HG02798 (cell line): Measurements from ENCODE around the gene TMEM256.

Experiments used
- ATAC-seq: cut with Tn5 transposase; IDR thresholded peaks from one replicate; pipeline ENCODE4 v1.9.1; 2021; ENCODE audit warnings: mild to moderate bottlenecking; ENCODE audit not compliant: unreplicated experiment, poor library complexity

Gene TMEM256

DNA sequence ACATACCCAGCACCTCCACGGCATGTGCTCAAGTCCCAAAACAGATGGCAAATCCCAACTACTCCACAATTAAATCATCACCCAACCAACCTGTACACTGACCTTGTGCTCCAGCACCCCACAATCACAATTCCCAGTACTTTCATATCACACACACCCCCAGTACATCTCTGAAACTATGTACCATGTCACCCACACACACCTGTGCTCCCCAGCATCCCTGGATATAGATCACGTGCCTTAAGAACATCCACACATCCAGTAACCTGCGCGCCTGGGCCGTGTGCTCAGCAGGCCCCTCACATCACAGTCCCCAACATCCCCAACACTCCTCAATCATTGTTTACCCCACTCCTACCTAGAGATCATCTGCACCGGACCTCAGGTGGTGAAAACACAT, 5.8 kb upstream of the TMEM256 start:
- no peak for ATAC-seq

DNA sequence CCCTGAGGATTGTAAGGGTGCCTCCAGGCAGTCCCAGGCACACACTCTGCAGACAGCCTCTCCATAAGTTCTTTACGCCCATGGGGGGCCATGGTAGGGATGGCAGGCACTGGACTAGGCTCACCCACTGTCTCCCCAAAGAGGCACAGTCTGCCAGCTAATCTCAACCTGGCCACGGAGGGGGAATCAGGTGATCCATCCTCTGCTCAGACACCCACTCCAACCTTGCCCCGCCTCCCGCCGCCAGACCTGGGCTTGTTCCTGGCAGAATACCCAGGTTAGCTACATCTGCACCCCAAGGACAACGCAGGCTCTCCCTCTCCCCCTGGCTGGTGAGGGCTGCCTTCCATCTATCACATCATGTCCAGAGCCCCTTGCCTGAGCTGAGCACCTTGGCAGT, 5.0 kb upstream of the TMEM256 start:
- ATAC-seq: no peak

DNA sequence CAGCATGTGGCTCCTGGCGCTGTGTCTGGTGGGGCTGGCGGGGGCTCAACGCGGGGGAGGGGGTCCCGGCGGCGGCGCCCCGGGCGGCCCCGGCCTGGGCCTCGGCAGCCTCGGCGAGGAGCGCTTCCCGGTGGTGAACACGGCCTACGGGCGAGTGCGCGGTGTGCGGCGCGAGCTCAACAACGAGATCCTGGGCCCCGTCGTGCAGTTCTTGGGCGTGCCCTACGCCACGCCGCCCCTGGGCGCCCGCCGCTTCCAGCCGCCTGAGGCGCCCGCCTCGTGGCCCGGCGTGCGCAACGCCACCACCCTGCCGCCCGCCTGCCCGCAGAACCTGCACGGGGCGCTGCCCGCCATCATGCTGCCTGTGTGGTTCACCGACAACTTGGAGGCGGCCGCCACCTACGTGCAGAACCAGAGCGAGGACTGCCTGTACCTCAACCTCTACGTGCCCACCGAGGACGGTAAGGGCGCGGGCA, 4.4 kb upstream of the TMEM256 start:
- ATAC-seq: no peak

DNA sequence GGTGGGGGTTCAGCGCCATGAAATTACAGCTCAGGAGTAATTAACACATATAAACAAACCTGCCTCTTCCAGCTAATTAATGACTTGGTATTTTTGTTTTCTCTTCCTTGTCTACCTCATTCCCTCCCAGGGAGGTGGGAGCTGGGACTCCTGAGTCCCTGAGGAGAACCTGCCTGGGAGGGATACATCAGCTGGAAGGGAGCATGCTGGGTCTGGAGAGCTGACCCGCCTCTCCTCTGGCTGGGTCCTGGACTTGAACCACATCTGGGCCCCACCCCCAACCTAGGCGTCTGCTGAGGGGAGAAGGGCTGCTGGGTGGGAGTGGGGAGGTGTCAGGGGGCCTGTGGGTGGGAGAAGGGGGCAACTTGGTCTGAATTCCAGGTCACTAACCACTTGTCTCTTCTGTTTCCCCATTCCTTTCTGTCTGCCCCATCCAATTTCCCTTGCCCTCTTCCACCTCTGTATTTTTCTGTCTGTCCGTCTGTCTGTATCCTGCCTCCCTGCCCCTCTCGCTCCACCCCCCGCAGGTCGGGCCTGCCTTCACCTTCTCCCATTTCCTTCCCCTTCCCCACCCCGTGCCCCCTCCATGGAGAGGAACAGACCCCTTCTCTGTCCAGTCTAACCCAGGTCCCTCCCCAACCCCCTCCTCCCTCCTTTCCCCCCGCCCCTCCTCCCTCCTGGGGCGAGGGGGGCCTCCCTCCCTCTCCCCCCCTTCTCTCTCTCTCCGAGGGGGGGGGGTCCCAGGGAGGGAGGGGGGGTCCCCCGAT, 3.8 kb upstream of the TMEM256 start, which contains the start of gene NLGN2:
TSS of gene NLGN2 (plus strand) at position 361 of the 767 bp plus-strand sequence. CDS start 411 bp downstream, outside the sequence.
- no peak for ATAC-seq

DNA sequence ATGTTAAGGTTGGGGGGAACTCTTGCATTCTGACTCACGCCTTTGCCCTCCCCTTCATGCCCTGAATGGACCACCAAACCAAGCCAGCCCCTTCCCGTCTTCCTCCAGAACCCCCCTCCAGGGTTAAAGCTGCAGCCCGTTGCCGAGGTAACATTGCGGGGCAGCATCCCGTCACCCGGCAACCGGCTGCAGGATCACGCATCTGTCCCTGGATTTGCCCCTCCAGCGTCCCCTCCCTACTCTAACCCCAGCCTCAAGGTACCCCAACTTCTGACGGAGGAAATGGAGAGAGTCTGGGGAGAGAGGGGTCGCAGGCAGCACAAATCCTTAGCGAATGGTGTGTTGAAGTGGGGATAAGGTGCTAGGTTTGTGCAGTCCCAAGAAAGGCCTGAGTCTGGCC, 3.2 kb upstream of the TMEM256 start:
- ATAC-seq: no peak

DNA sequence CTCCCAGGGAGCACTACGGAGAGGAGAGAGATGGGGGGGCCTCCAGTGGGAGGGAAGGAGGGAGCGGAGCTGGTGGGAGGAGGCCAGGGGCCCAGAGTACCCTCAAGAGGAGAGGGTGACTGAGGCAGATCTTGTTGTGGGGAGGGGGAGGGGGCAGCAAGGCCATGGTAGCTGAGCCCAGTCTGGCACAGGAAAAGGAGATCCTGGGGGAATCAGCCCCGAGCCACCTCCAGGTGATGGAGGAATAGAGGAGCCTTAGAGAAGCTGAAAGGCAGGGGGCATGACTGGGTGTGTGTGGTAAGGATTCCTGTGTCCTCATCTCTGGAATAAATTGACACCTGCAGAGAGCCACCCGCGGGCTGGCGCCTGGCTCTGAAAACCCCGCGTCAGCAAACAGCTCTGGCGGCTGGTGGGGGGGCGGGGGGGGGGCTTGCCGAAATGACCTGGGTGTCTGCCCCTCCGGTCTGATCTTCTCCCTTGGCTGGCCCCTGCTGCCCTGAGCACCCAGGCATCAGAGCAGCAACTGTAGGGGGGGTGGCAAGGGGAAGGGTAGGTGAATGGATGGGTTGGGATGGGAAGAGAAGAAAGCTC, 2.4 kb upstream of the TMEM256 start:
- no peak for ATAC-seq

DNA sequence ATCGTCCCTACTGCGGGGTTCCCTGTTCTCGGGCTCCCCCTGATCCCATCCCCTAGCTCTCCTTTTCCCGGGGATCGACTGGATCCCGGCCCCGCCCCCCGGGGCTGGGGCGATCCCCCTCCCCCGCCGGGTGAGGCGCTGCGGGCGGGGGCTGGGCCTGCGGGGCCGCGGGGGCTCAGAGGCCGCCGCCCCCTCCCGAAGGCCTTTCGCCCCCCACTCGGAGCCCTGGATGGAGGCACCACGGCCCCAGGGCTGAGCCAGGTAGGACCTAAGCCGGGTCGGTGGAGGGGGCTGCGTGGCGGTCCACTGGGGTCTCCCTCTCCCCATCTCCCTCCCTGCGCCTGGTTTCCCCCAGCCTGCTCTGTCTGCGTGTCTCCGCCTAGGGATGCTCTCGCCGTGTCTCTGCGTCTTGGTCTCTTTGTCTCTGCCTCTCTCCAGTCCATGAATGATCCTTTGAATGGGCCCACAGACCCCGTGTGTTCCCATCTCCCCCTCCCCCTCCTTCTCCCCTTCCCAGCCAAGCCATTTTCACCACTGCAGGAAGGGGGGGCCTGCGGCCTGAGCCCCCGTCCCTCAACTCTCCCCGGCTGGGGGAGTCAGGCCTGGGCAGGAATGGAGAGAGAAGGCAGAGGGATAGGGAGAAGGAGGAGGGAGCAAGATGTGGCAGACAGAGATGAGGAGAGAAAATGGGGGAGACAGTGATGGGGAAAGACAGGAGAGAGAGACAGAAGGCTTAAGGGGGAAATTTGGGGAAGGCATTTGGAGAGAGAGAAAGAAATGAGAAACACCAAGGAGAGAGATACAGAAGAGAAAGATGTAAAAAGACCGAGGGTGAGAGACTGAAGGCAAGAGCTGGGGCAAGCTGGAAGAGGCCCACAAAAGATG, 1.7 kb upstream of the TMEM256 start:
- ATAC-seq: no peak

DNA sequence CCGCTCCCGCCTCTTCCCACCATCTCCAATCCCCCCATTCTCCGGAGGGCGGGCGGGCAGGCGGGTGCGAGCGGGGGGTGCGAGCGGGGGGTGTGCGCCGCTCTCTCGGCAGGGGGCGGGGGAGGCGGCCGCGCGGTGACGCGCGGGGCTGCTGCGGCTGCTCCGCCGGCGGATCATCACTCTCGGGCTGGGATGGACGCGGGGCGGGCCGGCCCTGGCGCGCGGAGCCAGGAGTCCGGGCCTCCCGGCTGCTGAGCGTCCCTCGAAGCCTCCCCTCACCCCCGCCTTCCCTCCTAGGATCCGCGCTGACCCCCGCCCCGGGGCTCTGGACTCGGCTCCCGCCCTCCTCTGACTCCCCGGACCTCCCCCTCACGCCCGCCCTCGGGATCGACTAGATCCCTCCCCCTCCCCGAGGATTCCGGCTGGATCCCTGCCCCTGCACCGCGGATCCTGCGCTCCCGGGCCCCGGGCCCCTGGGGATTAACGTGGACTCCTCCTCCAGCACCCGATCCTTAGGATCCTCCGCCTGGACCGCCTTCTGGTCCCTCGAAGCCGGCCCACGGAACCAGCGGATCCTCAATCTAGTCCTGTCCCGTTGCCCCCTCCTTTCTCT, 946 bp upstream of the TMEM256 start:
- ATAC-seq: peak; percentile 13

DNA sequence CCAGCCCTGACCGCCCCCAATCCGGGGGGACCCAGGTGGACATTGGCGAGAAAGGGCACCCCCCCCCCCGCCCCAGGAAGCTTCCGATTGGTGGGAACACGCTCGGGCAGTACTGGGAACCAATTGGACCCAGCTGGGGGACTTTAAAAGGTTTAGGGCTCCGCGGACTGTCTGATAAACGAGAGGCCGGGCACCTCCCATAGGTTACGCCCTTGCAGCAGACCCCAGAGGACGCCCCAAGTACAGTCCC, 245 bp downstream of the TMEM256 start:
- no peak for ATAC-seq

DNA sequence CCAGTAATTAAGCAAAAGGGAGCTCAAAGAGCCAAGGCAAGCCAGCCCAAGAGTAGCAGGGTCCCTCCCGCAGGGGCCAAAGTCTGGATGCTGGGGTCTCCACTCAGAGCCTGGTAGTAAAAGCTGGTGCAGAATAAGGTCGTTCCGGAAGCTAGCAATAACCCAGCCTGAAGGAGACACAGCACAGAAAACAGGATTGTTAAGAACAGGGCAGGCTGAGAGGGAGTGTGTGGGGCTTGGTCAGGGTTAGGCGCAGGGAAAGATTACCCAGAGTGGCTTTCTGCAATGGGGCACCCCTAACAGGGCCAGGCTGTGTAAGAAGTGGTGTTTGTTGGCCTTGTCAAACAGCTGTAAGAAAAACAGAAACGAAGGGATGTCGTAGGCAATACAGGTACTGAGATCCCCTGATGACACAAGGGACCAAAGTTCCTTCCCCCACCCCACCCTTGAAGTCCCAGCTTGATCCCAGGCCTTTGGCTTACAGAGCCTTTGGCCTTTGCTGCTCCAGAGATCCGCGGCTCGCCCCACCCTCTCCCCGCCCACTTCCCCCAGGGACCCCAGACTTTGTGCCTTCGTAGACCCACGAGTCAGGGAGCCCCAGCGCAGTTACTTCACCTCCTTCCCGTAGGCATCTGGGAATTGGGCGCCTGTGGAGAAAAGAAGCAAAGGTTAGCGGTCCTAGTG, 712 bp downstream of the TMEM256 start:
- ATAC-seq: no peak

DNA sequence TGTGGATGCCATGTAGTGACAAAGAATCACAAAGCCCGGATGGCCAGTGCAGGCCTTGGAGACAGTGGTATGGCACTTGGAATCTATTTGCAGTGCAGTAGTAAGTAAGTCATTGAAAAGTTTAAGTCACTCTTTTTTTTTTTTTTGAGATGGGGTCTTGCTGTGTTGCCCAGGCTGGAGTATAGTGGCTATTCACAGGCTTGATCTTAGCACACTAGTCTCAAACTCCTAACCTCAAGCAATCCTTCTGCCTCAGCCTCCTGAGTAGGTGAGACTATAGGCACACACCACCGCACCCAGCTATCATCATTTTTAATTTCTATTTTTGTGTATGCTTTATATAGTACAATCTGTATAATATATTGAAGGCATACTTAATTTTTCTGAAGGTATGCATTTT, 5.3 kb downstream of the TMEM256 start:
- no peak for ATAC-seq

DNA sequence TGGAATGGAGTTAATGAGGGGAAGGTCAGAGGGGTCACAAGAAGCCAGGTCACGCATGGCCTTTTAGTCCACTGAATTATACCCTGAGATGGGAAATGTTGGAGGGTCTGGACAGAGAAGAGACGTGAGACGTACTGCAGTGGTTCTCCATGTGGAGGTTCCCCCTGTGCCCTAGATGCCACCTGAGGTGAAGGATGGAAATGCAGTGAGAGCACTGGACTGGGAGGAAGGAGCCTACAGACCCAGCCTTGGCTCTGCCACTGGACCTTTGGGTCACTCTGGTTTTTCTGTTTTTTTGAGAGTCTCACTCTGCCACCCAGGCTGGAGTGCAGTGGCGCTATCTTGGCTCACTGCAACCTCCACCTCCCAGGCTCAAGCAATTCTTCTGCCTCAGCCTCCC, 7.8 kb downstream of the TMEM256 start:
- ATAC-seq: no peak

DNA sequence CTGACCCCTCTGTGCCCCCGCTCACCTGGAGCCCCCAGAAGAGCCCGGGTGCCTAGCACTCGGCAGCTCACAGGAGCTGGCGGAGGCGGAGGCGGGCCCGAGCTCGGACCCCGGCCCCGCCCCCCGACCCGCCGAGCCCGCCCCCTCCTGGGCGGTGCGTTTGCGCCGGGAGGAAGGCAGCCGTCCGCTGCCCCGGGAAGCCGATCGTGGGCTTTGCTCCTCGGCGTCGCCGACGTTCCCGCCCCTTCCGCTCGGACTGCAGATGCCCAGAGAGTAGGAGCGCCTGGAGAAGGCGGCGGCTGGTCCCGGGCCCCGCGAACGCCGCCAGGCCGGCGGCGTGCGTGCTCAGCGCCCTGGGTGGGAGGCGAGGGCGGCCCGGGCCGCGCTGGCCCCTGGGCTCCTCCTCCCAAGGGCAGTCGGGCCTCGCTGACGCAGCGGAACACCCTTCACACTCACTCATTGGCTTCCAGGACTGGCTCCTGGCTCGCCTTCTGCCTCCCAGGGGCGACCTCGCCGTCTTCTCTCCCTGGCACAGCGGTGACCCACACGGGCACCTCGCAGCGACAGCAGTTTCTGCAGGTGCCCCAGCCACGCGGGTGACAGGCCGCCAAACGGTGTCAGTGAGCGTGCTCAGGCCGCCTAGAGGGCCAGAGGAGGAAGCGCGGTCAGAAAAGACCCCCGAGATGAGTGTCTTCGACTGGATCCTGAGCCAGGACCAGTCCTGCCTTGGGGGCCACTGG, 9.3 kb downstream of the TMEM256 start, which contains the start of gene PLSCR3:
TSS of gene PLSCR3 (minus strand) at position 74 of the 740 bp plus-strand sequence. CDS start 415 bp downstream, outside the sequence.
- ATAC-seq: peak; percentile 81

DNA sequence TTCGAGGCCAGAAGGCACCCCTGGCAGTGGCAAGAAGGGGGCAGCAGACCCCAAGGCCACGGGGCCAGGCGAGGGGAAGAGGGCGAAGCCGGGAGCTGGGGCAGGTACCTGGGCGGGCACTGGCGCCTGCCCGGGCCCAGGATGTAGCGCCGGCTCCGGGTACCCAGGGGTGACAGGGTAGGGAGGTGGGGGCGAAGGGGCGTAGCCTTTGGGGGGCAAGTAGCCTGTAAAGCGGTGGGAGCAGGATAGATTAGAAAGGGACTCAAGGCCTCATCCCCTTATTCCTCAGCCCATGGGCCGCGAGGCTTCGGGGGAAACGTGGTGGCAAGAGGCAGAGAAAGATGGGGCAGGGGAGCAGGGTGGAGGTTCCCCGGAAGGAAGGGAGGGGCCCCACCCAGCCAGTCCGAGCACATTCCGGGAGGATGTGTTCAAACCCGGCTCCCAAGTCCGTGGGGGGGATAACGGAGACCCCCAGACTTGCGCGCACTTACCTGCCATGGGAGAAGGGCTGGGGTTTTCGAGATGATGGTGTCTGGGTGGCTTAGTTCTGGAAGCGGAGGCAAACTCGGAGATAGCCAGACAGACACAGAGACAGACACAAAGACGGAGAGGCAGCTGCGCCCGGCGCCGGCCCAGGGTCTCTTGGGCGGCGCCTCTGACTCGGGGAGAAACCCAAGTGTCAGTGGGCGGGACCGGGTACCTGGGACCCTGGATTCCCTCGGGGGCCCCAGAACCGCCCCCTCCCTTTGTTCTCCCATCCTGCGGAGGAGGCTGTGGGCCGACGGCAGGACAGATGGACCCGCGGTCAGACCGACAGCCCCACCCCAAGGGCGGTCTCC, 10.1 kb downstream of the TMEM256 start:
- peak; percentile 50 for ATAC-seq

DNA sequence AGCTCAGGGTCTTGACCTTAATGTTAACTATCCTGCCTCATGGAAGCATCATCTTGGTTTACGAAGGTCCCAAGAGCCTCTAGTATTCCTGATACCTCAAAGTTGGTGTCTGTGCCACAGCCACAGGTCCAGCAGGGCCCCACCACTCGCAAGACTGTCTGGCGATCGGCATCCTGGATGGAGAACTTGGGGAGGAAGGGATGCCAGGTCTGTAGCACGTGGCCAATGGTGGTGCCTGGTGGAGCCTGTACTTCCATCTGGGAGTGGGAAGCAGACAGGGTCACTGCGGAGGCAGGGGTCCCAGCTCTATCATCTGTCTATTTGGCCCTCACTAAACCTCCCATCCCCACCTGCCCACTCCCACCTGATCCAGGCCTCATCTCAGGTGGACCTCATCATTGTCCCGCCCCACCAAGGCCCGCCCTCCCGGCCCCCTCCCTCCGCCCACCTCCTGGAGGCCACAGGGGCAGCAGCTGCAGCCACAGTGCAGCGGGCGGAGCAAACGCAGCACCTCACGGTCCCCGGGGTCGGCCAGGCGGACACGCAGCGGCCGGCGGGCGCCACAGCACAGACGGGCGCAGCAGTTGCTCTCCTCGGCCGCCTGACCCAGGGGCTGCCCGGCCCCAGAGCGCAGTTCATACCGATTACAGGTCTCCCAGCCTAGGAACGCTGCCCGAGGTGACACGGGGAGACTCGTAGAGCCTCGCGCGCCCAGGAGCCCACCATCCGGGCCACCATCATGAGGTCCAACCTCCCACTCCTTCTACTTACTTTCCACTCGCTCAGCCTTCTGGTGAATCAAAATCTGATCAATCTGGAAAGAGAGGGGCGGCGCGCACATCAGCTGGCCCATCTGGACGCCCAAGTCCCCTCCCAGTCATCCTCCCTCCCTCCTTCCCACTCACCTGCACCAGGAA, 10.9 kb downstream of the TMEM256 start:
- no peak for ATAC-seq

DNA sequence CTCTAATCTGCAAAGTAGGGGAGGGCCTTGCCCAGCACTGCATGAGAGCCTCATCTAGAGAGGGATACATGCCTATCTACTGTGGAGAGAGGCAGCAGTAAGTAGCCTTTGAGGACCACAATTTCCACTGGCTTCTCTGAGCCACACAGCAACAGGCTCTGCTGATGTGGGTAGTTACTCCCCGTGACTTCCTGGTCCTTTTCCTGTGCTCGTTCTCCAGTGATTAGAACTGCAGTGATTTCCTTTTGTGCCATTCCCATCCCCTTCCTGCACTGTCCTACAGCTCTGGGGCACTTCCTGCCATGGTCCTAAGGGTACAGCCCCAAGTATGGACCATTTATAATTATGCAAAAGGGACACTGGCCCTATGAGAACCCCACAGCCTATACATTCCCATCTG, 12.6 kb downstream of the TMEM256 start:
- no peak for ATAC-seq
